GM18498 (cell line): Measurements from ENCODE around the gene NBEAL2.

ENCODE experiments used
- ATAC-seq: cut with Tn5 transposase; IDR thresholded peaks from one replicate; pipeline ENCODE4 v1.9.1; 2021; ENCODE audit warnings: mild to moderate bottlenecking, moderate library complexity; ENCODE audit not compliant: unreplicated experiment

The NBEAL2 gene

DNA sequence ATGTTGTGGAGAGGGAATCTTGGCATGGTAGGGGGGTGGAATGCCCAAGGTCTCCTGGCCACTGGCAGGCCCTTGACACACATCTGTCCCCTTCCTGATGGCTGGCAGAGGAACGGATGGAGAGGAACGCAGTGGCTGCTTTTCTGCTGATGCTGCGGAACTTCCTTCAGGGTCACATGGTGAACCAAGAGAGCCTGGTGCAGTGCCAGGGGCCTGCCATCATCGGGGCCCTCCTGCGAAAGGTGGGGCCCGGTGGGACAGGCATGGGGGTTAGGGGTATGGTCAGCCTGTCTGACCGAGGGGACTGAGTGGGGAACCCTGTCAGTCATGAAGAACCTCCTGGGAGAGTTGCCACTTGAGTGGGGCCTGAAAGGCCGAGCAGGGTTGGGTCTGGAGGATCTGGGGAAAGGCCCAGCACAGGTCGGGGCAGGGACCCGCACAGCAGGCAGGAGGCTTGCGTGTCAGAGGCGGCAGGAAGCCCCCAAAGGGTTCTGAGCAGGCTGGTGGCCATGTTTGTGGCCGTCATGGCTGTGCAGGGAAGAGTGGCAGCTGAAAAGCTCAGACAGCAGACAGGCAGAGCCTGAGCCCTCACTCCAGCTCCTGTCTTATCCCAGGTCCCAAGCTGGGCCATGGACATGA is 18.1 kb downstream of the NBEAL2 start:
- ATAC-seq = no peak

DNA sequence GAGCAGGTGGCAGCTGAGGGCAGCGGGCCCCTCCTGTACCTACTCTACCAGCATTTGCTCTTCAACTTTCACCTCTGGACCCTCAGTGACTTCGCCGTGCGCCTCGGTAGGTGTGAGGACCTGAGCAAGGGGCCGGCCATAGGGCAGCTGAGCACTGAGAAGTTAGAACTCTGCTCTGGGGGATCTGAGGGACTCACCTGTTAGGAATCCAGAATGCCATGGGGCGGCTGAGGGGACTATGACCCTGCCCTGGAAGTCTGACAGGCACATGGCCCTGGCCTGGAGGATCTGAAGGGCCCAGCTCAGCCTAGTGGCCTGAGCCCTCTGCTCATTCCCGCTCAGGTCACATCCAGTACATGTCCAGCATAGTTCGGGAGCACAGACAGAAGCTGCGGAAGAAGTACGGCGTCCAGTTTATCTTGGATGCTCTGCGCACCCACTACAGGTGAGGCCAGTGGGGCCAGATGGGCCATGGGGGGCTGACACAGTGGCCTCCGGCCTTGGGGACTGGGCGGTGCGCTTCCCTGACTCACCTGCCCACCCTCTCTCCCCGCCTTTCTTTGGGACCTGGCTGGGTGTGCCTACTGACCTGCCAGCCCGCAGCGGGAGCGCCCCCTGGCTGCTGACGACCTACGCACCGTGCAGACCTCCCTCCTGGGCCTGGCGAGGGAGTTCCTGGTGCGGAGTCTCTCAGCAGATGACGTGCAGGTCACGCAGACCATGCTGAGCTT is 18.8 kb downstream of the NBEAL2 start:
- no peak for ATAC-seq

DNA sequence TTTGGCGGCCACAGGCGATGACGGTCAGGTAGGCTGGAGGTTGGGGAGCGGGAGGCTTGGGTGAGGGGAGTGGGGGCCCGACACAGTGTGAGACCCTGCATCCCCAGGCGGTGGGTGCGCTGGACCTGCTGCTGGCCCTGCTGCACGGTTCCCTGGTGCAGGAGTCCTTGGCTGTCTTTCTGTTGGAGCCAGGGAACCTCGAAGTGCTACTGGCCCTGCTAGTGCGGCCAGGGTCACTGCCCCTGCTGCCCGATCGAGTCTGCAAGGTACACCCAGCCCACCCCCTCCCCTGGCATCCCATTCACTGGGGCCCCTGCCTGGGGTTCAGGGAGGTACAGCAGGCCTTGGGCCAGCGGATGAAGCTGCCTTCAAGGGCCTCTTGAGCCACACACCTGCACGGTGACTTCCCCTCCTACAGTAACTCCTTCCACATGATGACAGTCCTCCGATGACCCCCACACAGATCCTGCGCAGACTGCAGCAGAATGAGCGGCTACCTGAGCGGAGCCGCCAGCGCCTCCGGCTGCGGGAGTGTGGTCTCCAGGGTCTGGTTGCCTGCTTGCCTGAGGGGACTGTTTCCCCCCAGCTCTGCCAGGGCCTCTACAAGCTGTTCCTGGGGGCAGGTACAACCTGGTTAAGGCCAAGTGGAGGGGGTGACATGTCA is 19.5 kb downstream of the NBEAL2 start:
- no peak for ATAC-seq

DNA sequence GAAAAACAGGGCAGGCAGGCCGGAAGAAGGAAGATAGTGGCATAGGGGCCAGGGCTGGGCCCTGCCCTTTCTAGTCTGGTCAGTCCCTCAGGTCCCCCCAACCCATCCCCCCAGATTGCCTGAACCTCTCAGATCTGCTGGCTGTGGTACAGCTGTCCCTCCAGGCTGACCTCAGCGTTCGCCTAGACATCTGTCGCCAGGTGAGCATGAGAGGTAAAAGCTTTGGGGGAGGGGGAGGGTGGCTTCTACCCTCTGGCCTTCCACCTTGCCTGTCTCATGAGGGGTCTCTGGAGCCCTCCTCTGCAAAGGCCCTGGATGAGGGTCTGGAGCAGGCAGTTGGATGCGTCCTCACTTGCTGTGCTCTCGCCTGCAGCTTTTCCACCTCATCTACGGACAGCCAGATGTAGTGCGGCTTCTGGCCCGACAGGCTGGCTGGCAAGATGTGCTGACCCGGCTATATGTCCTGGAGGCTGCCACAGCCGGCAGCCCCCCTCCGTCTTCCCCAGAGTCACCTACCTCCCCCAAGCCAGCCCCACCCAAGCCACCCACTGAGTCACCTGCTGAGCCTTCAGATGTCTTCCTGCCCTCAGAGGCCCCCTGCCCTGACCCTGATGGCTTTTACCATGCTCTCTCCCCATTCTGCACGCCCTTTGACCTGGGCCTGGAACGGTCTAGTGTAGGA is 20.2 kb downstream of the NBEAL2 start:
- no peak for ATAC-seq

DNA sequence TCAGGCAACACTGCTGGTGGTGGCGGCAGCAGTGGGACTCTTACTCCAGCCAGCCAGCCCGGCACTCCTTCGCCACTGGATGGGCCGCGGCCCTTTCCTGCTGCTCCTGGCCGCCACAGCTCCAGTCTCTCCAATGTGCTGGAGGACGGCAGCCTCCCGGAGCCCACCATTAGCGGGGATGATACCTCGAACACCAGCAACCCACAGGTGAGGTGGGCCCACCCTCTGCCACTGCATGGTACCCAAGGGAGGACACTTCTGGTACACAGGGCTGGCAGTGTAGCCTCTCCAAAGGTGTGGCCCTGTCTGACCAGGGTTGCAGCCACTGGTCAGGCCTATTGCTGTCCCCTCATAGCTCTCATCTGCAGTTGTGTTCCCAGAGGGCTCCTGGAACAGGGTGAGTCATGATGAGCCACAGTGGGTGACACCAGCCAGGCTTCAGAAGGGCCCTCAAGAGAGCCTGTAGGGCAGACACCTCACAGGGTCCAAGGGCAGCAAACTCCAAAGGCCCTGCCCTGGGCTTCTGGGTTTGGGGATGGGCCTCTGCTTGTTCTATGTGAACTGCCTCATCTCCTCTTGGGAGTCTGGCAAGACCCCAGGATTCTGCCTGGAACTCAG is 20.8 kb downstream of the NBEAL2 start:
- ATAC-seq = no peak

DNA sequence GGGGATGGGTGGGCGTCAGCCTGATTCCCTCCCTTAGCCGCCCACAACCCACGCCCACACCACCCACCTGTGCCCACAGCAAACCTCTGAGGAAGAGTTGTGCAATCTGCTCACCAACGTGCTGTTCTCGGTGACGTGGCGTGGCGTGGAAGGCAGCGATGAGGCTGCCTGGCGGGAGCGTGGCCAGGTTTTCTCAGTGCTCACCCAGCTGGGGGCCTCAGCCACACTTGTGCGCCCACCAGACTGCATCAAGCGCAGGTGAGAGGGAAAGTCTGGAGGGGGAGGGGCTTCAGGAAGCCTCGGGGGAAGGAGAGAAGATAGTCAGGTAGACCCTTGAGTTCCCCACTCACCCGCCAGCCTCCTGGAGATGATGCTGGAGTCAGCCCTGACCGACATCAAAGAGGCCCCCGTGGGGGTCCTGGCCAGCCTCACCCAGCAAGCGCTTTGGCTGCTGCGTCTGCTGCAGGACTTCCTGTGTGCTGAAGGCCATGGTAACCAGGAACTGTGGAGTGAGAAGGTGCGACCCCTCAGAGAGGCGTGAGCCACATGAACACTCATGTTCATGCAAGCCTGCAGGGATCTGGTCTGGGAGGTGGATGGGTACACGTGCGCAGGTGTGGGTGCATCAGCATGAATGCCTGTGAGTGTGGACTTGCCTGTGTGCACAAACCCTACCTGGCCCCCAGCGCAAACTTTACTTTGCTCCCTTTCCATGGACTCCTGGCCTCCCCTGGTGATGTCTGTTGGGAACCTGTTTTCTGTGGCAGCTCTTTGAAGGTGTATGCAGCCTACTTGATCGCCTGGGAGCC is 21.7 kb downstream of the NBEAL2 start:
- ATAC-seq = no peak

DNA sequence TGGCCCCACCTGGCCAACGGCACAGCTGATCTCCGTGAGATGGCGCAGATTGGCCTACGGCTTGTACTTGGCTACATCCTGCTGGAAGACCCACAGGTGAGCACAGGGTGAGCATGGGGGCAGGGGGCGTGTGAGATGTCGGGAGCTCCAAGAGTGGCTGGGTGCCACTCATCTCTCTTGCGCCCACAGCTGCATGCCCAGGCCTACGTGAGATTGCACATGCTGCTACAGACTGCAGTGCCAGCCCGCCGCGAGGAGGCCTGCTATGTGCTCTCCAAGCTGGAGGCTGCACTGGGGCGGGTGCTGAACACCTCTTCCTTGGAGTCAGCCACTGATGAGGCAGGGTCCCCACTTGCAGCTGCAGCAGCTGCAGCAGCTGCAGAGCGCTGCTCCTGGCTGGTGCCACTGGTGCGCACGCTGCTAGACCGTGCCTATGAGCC is 22.3 kb downstream of the NBEAL2 start:
- ATAC-seq = no peak

DNA sequence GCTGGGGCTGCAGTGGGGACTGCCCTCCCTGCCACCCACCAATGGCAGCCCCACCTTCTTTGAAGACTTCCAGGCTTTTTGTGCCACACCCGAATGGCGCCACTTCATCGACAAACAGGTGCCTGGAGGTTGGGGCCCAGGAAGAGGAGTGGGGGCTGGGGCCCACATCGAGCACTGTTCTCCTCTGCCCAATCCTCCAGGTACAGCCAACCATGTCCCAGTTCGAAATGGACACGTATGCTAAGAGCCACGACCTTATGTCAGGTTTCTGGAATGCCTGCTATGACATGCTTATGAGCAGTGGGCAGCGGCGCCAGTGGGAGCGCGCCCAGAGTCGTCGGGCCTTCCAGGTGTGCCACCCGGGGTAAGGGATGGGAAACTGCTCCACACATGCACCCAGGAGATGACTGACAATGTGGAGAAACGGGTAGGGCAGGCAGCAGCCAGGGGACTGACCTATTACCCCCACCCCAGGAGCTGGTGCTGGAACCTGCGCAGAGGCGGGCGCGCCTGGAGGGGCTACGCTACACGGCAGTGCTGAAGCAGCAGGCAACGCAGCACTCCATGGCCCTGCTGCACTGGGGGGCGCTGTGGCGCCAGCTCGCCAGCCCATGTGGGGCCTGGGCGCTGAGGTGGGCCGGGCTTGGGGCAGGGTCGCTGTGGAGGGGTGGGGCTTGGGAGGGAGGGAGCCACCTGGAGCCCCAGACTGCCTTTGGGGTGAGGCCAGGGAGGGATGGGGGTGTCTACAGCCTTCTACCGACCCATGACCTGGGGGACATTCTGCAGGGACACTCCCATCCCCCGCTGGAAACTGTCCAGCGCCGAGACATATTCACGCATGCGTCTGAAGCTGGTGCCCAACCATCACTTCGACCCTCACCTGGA is 22.9 kb downstream of the NBEAL2 start:
- no peak for ATAC-seq

DNA sequence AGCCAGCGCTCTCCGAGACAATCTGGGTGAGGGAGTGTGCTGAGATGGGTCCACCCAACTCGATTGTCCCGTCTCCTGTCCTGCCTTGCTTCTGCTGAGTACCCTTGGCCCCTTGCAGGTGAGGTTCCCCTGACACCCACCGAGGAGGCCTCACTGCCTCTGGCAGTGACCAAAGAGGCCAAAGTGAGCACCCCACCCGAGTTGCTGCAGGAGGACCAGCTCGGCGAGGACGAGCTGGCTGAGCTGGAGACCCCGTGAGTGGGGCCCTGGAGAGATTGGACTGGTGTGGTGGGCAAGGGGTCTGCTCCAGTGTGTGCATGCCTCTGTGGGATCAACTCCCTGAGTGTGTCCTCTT is 23.6 kb downstream of the NBEAL2 start:
- ATAC-seq = no peak

DNA sequence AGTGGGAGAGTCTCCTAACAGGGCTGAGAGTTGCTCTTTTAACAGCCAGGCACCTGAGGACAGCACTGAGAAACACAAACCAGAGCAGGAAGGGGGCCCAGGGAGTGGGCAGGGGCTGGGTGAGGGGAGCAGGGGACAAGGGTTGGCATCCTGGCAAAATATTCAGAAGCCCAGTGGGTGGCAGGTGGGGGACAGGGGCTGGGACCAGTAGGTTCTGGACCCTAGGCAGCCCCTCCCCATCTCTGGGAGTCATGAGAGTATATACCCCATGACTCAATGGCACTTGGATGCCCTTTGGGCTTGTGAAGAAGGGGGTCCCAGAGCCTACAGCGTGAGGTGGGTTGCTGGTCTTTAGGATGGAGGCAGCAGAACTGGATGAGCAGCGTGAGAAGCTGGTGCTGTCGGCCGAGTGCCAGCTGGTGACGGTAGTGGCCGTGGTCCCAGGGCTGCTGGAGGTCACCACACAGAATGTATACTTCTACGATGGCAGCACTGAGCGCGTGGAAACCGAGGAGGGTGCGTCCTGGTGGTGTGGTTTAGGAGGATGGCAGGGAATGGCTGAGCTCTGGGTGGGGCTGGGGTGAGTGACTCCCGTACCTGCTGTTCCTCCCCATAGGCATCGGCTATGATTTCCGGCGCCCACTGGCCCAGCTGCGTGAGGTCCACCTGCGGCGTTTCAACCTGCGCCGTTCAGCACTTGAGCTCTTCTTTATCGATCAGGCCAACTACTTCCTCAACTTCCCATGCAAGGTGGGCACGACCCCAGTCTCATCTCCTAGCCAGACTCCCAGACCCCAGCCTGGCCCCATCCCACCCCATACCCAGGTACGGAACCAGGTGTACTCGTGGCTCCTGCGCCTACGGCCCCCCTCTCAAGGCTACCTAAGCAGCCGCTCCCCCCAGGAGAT is 24.2 kb downstream of the NBEAL2 start:
- no peak for ATAC-seq

DNA sequence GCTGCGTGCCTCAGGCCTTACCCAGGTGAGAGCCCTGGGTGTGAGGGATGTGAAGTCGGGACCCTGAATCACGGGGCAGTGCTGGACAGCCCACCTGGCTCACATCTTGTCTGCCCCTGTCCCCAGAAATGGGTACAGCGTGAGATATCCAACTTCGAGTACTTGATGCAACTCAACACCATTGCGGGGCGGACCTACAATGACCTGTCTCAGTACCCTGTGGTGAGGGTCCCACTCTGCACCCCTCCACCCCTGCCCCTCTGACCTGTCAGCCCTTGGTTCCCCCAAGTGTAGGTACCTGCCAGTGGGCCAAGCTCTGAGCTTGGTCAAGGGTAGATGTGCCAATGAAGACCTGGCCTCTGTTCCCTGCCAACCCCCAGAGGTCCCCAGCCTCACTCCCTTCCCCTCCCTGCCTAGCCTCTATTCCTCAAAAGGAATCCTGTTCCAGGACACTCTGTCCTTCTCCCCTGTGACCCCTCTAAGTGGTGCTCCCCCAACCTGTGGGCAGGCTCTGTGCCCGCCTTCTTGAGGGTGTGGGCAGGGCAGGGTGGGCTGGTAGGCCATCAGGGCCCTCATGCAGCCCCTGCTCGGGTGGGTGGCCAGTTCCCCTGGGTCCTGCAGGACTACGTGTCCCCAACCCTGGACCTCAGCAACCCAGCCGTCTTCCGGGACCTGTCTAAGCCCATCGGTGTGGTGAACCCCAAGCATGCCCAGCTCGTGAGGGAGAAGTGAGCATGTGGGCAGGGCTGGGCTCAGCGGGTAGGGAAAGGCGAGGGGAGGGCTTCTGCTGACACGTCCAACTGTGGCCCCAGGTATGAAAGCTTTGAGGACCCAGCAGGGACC is 25.1 kb downstream of the NBEAL2 start:
- ATAC-seq = no peak

DNA sequence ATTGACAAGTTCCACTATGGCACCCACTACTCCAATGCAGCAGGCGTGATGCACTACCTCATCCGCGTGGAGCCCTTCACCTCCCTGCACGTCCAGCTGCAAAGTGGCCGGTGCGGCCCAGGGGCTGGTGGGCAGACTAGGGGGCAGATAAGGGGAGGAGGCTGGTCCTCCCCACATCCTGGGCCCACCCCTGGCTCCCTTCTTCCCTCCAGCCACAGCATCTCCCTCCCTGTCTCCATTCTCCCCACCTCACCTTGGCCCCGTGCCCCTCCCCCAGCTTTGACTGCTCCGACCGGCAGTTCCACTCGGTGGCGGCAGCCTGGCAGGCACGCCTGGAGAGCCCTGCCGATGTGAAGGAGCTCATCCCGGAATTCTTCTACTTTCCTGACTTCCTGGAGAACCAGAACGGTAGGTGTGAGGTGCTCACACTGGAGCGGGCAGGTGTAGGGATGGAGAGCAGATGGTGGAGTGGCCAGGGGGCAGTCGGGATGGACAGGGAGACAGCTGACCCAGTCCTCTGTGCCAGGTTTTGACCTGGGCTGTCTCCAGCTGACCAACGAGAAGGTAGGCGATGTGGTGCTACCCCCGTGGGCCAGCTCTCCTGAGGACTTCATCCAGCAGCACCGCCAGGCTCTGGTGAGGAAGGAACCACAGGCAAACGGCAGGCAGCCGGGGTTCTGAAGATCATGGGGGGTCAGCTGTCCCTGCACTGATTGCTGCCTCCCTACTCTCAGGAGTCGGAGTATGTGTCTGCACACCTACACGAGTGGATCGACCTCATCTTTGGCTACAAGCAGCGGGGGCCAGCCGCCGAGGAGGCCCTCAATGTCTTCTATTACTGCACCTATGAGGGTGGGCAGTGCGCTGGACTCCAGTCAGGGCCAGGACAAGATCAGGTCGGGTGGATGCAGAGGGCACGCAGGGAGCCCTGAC is 26.0 kb downstream of the NBEAL2 start:
- ATAC-seq = no peak

DNA sequence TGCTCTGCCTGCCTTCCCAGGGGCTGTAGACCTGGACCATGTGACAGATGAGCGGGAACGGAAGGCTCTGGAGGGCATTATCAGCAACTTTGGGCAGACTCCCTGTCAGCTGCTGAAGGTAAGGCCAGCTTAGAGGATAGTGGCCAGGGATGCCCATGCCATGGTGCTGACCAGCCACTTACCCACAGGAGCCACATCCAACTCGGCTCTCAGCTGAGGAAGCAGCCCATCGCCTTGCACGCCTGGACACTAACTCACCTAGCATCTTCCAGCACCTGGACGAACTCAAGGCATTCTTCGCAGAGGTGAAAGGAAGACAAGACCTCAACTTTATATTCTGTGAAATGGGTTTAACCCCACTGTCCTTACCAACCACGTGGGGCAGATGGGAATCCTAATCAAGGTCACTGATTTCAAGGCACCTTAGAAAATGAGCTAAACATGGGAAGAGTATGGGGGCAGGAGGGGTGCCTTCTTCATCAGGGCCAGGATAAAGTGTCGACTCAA is 26.7 kb downstream of the NBEAL2 start:
- ATAC-seq = no peak

DNA sequence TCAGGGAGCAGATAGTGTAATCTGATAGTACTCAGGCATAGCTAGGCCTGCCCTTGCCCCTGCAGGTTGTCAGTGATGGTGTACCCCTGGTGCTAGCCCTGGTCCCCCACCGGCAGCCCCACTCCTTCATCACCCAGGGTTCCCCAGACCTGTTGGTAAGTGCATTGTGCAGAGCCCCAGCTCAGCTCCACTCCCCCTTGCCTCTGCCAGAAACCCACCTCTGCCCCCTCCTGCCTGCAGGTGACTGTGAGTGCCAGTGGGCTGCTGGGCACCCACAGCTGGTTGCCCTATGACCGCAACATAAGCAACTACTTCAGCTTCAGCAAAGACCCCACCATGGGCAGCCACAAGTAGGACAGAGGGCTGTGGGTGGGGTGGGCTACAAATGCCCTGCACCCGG is 27.5 kb downstream of the NBEAL2 start:
- ATAC-seq = no peak

DNA sequence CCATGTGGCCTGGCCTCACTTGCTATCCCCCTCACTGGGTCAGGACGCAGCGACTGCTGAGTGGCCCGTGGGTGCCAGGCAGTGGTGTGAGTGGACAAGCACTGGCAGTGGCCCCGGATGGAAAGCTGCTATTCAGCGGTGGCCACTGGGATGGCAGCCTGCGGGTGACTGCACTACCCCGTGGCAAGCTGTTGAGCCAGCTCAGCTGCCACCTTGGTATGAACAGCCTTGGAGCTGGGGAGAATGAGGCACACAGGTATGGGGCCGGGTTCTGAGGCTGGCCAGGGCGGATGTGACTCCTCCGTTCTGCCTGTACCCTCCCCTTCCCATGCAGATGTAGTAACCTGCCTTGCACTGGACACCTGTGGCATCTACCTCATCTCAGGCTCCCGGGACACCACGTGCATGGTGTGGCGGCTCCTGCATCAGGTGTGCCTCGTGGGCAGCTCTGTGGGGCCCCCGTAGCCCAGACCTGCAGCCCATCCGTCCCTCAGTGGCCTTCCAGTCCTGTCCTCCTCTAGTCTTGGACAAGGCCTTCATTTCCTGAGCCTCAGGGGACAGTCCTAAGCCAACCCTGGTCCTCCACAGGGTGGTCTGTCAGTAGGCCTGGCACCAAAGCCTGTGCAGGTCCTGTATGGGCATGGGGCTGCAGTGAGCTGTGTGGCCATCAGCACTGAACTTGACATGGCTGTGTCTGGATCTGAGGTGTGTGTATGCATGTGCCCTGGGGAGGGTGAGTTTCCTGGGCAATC is 28.2 kb downstream of the NBEAL2 start:
- ATAC-seq = no peak
